Stimulated activated CD8-positive, alpha-beta memory T cell treated with anti-CD3 and anti-CD28 coated beads, Interleukin-12 subunit alpha, Interleukin-12 subunit beta, amount 100 ng/mL, for 4 hours (primary cell): ENCODE results near the gene CYLC1.

Experiments used
- DNase-seq: peaks from one replicate; pipeline ENCODE4 v3.0.0-alpha.2; 2020; ENCODE audit warnings: low read depth

Gene CYLC1

DNA sequence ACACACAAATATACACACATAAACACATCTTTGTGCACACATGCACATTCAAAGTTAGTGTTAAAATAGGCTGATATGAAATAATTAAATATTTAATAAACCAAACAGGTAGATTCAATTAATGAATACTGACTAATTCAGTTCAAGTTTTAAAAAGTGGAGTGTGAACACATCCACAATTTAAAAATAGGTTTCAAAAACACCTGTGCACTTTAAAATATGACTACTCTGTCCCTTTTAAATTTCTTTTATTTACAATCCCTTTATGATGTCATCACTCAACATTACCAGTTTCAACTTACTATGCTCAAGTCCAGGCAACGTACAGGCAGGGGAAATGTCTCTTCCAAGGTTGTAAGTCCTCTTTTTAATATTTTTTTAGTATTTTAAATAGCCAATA, at the start of gene CYLC1:
Gene CYLC1 (plus strand): TSS at position 301 of the 400 bp plus-strand sequence. CDS start 37 bp downstream, at position 338.
- DNase-seq, result no peak

- DNase-seq, result no peak
These were observed 41.6 kb upstream of the CYLC1 start for GRCh38 chrX:83819304-83819703.

DNA sequence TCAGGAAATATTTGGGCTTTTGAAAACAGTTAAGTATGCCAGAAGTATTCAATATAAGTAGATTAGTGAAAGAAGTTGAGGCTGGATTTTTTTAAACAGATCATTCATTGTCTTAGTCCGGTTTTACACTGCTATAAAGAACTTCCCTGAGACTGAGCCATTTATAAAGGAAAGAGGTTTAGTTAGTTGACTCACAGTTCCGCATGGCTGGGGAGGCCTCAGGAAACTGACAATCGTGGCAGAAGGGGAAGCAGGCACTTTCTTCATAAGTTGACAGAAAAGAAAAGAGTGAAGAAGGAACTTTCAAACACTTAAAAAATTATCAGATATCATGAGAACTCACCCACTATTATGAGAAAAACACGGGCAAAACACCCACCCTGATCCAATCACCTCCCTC, 31.1 kb upstream of the CYLC1 start:
- no peak for DNase-seq

GRCh38 chrX:83845397-83845796, 15.5 kb upstream of the CYLC1 start:
- DNase-seq, result no peak

GRCh38 chrX:83847339-83847738, 13.6 kb upstream of the CYLC1 start:
- DNase-seq, result no peak

DNA sequence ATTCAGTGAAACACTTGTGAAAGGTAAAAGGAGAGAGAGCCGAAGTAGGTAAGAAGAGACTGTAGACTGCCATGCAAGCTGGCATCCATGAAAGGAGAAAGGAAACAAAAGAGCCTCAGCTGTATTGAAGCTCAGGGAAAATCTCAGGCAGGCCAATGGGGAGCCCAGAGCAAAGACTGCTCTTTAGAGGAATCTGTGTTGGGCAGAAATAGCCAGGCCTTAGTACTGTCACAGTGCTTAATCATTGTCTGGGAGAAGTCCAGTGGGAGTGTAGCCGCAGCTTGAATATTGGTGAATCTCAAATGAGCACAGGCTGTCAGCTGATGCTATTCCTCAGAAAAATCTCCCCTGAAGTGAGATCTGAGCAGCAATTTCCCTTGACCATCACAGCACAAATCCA, 27.6 kb downstream of the CYLC1 start:
- DNase-seq, result no peak

DNA sequence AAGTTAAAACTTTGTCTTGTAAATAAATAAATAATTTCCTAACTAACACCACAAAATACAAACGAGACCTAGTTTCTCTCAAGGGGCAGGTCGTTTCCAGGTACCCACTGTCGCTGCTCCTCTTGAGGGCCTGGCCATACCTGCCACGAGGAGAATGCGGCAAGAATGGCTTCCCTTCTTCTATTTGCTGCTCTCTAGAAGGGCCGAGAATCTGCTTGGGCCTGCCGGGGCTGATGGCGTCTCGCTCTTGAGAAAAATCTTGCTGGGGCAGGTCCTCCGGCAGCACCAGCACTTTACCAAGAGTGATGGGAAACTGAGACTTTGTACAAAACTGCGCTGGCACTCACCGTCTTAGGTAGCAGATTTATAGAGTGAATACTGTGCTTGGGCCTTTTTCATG, 31.5 kb downstream of the CYLC1 start:
- no peak for DNase-seq

- DNase-seq, result no peak
These were observed 46.0 kb downstream of the CYLC1 start for GRCh38 chrX:83906921-83907320.

- no peak for DNase-seq
These were observed 55.6 kb downstream of the CYLC1 start for GRCh38 chrX:83916525-83916924.

DNA sequence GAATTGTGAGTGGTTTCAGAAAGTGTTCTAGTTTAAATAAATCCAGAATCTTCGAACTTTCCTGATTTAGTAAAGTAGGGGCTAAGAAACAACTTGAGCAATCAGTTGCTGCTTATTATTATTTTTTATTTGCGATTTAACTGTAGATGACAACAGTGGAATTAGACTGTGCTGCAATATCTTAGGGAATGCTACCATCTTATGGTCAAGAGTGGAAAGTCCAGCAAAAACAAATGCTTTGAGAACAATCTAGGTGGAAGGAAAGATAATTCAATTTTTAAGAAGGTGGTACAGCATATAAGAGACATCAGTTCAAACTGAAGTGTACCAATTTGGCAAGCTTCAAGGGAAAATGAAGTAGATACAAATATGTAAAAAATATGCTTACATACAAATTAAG, 73.3 kb downstream of the CYLC1 start:
- DNase-seq, result no peak
